Panc1 (cell line): ENCODE data around the gene MYRIP.

Experiments
- TF ChIP-seq, protein P1 (sequence below): fragments of 450-650 bp; IDR thresholded peaks from 2 replicates; pipeline ENCODE4 v1.5.1; 2017; ENCODE audit warnings: mild to moderate bottlenecking
- TF ChIP-seq, protein P2 (sequence below), 2 experiments: IDR thresholded peaks; 2 replicates each; pipeline ENCODE4 v1.6.1; 2011 to 2012; ENCODE audit warnings: low read depth in 2 of 2, control low read depth in 1 of 2, low read length in 1 of 2, mild to moderate bottlenecking in 1 of 2, moderate library complexity in 1 of 2; ENCODE audit not compliant: insufficient read depth in 1 of 2

DNA sequence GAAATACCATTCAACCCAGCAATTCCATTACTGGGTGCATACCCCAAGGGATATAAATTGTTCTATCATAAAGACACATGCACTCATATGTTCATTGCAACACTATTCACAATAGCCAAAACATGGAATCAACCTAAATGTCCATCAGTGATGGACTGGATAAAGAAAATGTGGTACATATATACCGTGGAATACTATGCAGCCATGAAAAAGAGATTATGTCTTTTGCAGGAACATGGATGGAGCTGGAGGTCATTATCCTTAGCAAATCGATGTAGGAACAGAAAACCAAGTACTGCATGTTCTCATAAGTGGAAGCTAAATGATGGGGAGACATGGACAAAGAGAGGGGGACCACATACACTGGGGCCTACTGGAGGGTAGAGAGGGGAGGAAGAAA is 5.5 kb upstream of the MYRIP start:
- TF ChIP-seq, protein P1, sequence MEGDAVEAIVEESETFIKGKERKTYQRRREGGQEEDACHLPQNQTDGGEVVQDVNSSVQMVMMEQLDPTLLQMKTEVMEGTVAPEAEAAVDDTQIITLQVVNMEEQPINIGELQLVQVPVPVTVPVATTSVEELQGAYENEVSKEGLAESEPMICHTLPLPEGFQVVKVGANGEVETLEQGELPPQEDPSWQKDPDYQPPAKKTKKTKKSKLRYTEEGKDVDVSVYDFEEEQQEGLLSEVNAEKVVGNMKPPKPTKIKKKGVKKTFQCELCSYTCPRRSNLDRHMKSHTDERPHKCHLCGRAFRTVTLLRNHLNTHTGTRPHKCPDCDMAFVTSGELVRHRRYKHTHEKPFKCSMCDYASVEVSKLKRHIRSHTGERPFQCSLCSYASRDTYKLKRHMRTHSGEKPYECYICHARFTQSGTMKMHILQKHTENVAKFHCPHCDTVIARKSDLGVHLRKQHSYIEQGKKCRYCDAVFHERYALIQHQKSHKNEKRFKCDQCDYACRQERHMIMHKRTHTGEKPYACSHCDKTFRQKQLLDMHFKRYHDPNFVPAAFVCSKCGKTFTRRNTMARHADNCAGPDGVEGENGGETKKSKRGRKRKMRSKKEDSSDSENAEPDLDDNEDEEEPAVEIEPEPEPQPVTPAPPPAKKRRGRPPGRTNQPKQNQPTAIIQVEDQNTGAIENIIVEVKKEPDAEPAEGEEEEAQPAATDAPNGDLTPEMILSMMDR, result no peak
- TF ChIP-seq, protein P2, sequence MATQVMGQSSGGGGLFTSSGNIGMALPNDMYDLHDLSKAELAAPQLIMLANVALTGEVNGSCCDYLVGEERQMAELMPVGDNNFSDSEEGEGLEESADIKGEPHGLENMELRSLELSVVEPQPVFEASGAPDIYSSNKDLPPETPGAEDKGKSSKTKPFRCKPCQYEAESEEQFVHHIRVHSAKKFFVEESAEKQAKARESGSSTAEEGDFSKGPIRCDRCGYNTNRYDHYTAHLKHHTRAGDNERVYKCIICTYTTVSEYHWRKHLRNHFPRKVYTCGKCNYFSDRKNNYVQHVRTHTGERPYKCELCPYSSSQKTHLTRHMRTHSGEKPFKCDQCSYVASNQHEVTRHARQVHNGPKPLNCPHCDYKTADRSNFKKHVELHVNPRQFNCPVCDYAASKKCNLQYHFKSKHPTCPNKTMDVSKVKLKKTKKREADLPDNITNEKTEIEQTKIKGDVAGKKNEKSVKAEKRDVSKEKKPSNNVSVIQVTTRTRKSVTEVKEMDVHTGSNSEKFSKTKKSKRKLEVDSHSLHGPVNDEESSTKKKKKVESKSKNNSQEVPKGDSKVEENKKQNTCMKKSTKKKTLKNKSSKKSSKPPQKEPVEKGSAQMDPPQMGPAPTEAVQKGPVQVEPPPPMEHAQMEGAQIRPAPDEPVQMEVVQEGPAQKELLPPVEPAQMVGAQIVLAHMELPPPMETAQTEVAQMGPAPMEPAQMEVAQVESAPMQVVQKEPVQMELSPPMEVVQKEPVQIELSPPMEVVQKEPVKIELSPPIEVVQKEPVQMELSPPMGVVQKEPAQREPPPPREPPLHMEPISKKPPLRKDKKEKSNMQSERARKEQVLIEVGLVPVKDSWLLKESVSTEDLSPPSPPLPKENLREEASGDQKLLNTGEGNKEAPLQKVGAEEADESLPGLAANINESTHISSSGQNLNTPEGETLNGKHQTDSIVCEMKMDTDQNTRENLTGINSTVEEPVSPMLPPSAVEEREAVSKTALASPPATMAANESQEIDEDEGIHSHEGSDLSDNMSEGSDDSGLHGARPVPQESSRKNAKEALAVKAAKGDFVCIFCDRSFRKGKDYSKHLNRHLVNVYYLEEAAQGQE (IDR thresholded peaks at IDR 0.05; ENCODE audit: insufficient read depth in 1 of 2, low read depth in 2 of 2, low read length in 1 of 2), result no peak
